ENCODE measurements around the gene HOXC10. TPM values are rescaled to one million over a fixed set of nuclear protein-coding genes. Genes with fewer than 3 reads are reported as not detected.

HOXC10 gene
- total RNA-seq, 1 donor = 0.43 TPM

DNA sequence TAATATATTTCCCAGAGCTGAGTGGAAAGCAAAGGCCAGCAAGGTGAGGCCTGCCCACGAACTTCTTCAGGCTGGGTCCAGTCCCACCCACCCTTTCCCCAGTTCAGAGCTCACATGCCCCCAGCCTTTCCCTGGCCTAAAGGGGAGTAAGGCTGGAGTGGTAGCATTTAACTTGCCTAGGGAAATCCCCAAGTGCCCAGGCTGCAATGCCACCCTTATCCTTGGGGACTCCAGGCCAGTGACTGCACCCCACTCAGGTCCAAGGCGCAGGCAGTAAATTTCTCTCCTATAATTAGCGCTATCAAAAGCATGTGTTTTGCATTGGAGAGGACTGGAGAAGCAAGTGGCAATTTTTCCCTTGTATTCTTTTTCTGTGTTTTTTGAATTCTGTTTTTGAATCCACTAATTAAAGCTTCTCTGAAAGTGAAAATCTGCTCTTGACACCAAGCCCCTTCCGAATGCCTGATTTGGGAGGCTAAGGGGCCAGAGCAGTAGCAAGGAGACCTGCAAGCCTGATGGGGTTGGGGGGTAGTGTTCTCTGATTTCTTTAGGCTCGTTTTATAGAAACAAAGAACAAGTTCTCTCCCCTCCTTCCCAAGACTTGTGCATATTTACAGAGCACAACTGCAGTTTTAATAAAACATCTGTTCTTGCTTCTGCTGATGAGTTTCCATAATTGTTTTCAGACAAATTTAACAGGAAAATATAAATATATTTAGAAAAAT is 39.8 kb downstream of the HOXC10 start:
- TF ChIP-seq, protein P1, sequence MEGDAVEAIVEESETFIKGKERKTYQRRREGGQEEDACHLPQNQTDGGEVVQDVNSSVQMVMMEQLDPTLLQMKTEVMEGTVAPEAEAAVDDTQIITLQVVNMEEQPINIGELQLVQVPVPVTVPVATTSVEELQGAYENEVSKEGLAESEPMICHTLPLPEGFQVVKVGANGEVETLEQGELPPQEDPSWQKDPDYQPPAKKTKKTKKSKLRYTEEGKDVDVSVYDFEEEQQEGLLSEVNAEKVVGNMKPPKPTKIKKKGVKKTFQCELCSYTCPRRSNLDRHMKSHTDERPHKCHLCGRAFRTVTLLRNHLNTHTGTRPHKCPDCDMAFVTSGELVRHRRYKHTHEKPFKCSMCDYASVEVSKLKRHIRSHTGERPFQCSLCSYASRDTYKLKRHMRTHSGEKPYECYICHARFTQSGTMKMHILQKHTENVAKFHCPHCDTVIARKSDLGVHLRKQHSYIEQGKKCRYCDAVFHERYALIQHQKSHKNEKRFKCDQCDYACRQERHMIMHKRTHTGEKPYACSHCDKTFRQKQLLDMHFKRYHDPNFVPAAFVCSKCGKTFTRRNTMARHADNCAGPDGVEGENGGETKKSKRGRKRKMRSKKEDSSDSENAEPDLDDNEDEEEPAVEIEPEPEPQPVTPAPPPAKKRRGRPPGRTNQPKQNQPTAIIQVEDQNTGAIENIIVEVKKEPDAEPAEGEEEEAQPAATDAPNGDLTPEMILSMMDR (IDR thresholded peaks at IDR 0.05; ENCODE audit: insufficient read depth, low read depth, low read length) = no peak
- no peak for DNase-seq (ENCODE audit: low read depth)
- H3K4me3 ChIP-seq (ENCODE audit: low read depth, low read length) = peak overlapping the region; percentile 36

DNA sequence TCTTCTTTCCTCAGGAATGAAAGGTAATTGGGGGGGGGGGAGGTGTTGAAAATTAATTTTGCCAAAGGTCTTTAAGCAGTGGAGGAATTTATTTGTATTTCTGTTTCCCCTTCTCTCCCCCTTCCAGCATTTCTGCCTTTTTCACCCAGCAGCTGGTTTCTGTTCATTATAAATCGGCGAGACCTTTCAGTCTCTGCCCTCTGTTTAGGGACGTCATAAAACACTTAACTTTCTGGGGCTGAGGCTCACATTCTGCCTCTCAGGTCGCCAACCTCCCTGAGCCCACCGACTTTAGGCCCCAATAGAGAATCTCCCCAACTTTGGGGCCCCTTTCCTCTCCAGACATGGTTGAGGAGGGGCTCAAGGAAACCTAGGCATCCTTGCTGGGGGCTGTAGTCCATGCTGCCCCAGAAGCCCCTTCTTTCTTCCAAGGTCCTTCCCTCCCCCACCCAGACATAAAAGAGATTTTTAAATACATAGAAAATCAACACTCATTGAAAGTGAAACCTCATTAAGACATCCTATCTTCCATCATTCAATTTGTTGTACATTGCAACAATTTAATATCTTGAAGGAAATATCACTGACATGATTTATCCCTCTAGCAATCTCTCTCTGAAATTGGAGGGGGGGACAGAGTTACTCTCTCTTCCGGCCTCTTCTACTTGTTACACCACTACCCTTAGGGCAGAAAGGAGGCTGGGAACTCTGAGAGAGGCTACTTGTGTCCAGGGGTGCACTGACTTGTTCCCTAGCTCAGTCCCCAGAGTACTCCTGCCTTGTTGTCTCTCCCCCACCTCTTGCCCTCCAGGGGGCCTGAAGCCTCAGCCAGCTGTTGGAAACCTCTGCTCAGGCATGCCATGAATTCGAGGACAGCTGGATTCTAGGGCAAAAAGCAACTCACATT is 40.8 kb downstream of the HOXC10 start:
- peak overlapping the region; percentile 28 for H3K4me3 ChIP-seq (ENCODE audit: low read depth, low read length)
- TF ChIP-seq, protein P1 (IDR thresholded peaks at IDR 0.05; ENCODE audit: insufficient read depth, low read depth, low read length) = no peak
- no peak for DNase-seq (ENCODE audit: low read depth)

DNA sequence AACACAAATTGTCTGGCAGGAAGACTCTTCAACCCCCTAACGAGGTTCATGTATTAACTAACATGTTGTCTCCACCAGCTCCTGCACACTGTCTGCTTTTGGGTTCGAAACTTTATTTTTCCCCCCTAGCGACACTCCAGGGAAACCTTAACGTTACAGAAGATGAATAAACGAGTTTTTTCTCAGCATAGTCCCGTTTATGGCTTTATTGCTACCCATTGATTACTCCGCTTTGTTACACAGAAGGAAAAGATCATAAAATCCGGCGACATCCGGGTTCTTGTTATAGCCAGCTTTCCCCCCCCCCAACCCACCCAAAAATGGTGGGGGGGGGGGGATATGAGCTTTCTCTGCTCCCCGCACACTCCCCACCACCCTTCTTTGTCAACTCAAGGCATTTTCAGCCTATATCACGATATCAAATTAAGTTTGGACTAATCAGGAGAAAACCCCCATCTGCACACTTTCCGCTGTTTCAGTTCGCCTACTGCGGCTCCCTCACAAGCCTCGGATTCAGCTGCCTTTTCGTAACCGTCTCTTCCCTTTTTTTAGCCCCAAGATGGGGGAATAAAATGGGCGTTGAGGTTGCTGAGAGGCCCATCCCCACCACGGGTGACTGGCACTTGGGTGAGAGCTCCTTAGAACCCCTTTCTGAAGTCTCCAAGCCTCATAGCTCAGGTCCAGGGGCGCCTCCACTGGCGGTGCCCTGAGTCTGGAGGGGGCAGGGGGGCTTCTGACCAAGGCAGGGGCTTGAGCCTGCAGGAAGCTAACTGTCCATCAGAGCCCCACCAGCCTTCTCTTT is 41.9 kb downstream of the HOXC10 start:
- TF ChIP-seq, protein P1 (IDR thresholded peaks at IDR 0.05; ENCODE audit: insufficient read depth, low read depth, low read length) = no peak
- H3K4me3 ChIP-seq (ENCODE audit: low read depth, low read length) = no peak overlapping the region
- no peak for DNase-seq (ENCODE audit: low read depth)

DNA sequence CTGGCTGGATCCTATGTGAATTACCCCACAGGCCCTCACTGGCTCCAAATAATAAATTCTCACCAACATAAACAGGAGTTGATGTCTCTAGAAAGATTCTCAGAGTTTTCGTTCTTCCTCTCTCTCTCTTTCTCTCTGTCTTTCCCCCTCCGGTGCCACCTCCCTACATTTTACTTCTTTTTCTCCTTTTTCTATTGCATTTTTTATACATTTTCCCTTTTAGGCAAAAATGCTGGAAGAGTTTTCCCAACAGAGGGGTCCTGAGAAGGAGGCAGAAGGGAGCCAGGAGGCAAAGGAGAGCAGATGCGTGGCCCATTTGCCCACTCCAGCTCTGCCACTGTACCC is 42.5 kb downstream of the HOXC10 start:
- DNase-seq (ENCODE audit: low read depth) = no peak
- TF ChIP-seq, protein P1 (IDR thresholded peaks at IDR 0.05; ENCODE audit: insufficient read depth, low read depth, low read length) = no peak
- H3K4me3 ChIP-seq (ENCODE audit: low read depth, low read length) = no peak overlapping the region

DNA sequence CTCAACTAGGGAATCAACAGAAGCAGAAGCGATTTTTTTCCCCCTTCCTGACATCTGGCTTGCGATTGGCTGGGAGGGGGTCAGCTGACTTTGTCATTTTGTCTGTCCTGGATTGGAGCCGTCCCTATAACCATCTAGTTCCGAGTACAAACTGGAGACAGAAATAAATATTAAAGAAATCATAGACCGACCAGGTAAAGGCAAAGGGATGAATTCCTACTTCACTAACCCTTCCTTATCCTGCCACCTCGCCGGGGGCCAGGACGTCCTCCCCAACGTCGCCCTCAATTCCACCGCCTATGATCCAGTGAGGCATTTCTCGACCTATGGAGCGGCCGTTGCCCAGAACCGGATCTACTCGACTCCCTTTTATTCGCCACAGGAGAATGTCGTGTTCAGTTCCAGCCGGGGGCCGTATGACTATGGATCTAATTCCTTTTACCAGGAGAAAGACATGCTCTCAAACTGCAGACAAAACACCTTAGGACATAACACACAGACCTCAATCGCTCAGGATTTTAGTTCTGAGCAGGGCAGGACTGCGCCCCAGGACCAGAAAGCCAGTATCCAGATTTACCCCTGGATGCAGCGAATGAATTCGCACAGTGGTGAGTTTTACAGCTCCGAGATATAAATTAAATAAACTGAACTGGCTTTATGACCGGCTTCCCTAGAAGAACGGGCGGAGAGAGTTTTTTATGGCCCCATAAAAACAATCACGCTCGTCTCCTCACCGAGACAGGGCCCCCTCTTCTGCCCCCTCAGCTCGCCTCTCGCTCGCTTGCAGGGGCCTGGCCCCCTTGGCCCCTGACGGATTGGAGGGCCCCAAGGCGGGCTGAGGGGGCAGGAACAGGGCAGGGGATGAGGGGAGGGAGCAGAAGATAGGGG is 43.6 kb downstream of the HOXC10 start, which contains the start of gene HOXC6:
TSS of gene HOXC6 (plus strand) at position 127 of the 888 bp plus-strand sequence. CDS start at position 209, 82 bp downstream.
- H3K4me3 ChIP-seq (ENCODE audit: low read depth, low read length) = peak within 1 kb of the TSS; percentile 40
- DNase-seq (ENCODE audit: low read depth) = peak; percentile 78
- TF ChIP-seq, protein P1 (IDR thresholded peaks at IDR 0.05; ENCODE audit: insufficient read depth, low read depth, low read length) = no peak

Measured in fibroblast of villous mesenchyme (primary cell).